Measurements from ENCODE around the gene IRS2. TPM values are rescaled to one million over a fixed set of nuclear protein-coding genes. Genes with fewer than 3 reads are reported as not detected.
A peak's percentile ranks its signal among the peaks of the same experiment; 100 is the strongest.

Gene IRS2
- total and polyA plus RNA-seq, 3 donors from 2014 or later, result 6.9 to 33.4 (median 23.9) TPM

GRCh38 chr13:109790942-109791605 lies 4.7 kb upstream of the IRS2 start:
- 60 to 61% methylated on average over 7 of the region's 7 CpGs for WGBS, 2 donors
- H3K9me3 ChIP-seq, result no peaks in the 10 kb centered on the region
- peak; percentile 46 for DNase-seq
- H3K27me3 ChIP-seq, result no peaks in the 10 kb centered on the region
- peaks cover 3% of the 10 kb centered on the region for H3K4me1 ChIP-seq
- H3K36me3 ChIP-seq (ENCODE audit: low read depth, missing control alignments), result no peaks in the 10 kb centered on the region
- TF ChIP-seq, protein P1, sequence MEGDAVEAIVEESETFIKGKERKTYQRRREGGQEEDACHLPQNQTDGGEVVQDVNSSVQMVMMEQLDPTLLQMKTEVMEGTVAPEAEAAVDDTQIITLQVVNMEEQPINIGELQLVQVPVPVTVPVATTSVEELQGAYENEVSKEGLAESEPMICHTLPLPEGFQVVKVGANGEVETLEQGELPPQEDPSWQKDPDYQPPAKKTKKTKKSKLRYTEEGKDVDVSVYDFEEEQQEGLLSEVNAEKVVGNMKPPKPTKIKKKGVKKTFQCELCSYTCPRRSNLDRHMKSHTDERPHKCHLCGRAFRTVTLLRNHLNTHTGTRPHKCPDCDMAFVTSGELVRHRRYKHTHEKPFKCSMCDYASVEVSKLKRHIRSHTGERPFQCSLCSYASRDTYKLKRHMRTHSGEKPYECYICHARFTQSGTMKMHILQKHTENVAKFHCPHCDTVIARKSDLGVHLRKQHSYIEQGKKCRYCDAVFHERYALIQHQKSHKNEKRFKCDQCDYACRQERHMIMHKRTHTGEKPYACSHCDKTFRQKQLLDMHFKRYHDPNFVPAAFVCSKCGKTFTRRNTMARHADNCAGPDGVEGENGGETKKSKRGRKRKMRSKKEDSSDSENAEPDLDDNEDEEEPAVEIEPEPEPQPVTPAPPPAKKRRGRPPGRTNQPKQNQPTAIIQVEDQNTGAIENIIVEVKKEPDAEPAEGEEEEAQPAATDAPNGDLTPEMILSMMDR (IDR thresholded peaks at IDR 0.05), result peak in 1 of 3 experiments; percentile 19
- TF ChIP-seq POLR2A (IDR thresholded peaks at IDR 0.05), result no peak
- intact Hi-C loops (cut with DNase I; ENCODE audit: low total_unique reads), result no loop called here
- H3K4me3 ChIP-seq, result no peak overlapping the region
- no peak overlapping the region for H3K27ac ChIP-seq

DNA sequence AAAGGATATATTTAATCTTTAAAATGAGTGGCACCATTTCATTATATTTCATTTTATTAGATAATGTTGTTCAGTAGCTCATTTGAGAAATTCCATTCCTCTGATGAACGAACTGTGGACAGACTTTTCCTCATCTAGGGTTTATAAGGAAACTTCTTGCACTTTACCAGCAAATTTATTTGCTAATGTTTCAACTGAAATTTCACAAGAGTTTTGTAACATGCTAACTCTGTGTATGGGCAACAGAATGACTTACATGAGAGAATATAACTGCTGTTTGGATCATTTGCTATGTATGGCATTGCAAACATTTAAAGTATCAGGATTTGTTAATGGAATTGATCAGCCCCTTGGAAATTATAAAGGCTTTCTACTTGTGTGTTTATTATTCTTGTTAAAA lies 3.7 kb upstream of the IRS2 start:
- Histone ChIP-seq H3K4me3 (no peak overlapping the region), H3K4me1 (peaks cover 3% of the 10 kb centered on the region), H3K9me3 (no peaks in the 10 kb centered on the region), H3K27ac (no peak overlapping the region), H3K36me3 (ENCODE audit: low read depth, missing control alignments) (no peaks in the 10 kb centered on the region), H3K27me3 (no peaks in the 10 kb centered on the region)
- DNase-seq, result no peak
- intact Hi-C loops (cut with DNase I; ENCODE audit: low total_unique reads), result no loop called here
- 81 to 89% methylated on average over 1 of the region's 1 CpG for WGBS, 2 donors
- TF ChIP-seq, protein P1 (IDR thresholded peaks at IDR 0.05), result no peak
- no peak for TF ChIP-seq POLR2A (IDR thresholded peaks at IDR 0.05)

- DNase-seq, result peak; percentile 41
- Histone ChIP-seq H3K4me3 (no peak overlapping the region), H3K36me3 (ENCODE audit: low read depth, missing control alignments) (no peaks in the 10 kb centered on the region), H3K4me1 (peaks cover 3% of the 10 kb centered on the region), H3K9me3 (no peaks in the 10 kb centered on the region), H3K27me3 (no peaks in the 10 kb centered on the region), H3K27ac (no peak overlapping the region)
- WGBS, 2 donors, result 28 to 36% methylated on average over 2 of the region's 2 CpGs
- TF ChIP-seq POLR2A (IDR thresholded peaks at IDR 0.05), result no peak
- TF ChIP-seq, protein P1 (IDR thresholded peaks at IDR 0.05), result no peak
- intact Hi-C loops (cut with DNase I; ENCODE audit: low total_unique reads), result loop anchor here (10.0 kb wide), 2 partner anchors 644 to 834 kb away; no protein-coding TSS in a partner anchor
Observed at GRCh38 chr13:109789262-109789661, 2.9 kb upstream of the IRS2 start.

GRCh38 chr13:109788372-109789111 lies 2.2 kb upstream of the IRS2 start:
- WGBS, 2 donors, result 53 to 66% methylated on average over 7 of the region's 7 CpGs
- intact Hi-C loops (cut with DNase I; ENCODE audit: low total_unique reads), result loop anchor here (10.0 kb wide), 2 partner anchors 644 to 834 kb away; no protein-coding TSS in a partner anchor

More at GRCh38 chr13:109788372-109789111, 2.2 kb upstream of the IRS2 start:
- Histone ChIP-seq H3K36me3 (ENCODE audit: low read depth, missing control alignments) (no peaks in the 10 kb centered on the region), H3K4me3 (peak overlapping the region in 1 of 2 donors; percentile 85), H3K4me1 (peaks cover 3% of the 10 kb centered on the region), H3K27me3 (no peaks in the 10 kb centered on the region), H3K27ac (no peak overlapping the region), H3K9me3 (no peaks in the 10 kb centered on the region)
- TF ChIP-seq, protein P1 (IDR thresholded peaks at IDR 0.05), result no peak
- TF ChIP-seq POLR2A (IDR thresholded peaks at IDR 0.05), result no peak
- DNase-seq, result no peak

All from testis (tissue), 3 donors.